Measurements from ENCODE around the gene TAPT1.
A peak's percentile ranks its signal among the peaks of the same experiment; 100 is the strongest.

TAPT1 gene

GRCh38 chr4:16268290-16268689 lies 42.0 kb upstream of the TAPT1 start:
- Mint-ChIP-seq H3K27ac (no peak overlapping the region), H3K4me3 (no peak overlapping the region), H3K4me1 (no peaks in the 10 kb centered on the region), H3K27me3 (ENCODE audit: low read depth) (no peaks in the 10 kb centered on the region), H3K36me3 (ENCODE audit: low read depth) (peaks cover 3% of the 10 kb centered on the region), H3K9me3 (no peaks in the 10 kb centered on the region)
- TF ChIP-seq CTCF (IDR thresholded peaks at IDR 0.05; ENCODE audit: unreplicated experiment in 3 of 3) = no peak

- H3K9me3 Mint-ChIP-seq = no peaks in the 10 kb centered on the region
- H3K4me1 Mint-ChIP-seq = no peaks in the 10 kb centered on the region
- H3K27me3 Mint-ChIP-seq (ENCODE audit: low read depth) = no peaks in the 10 kb centered on the region
- no peak for TF ChIP-seq CTCF (IDR thresholded peaks at IDR 0.05; ENCODE audit: unreplicated experiment in 3 of 3)
- H3K27ac Mint-ChIP-seq = no peak overlapping the region
- no peak overlapping the region for H3K4me3 Mint-ChIP-seq
- peaks cover 2% of the 10 kb centered on the region for H3K36me3 Mint-ChIP-seq (ENCODE audit: low read depth)
Measured at GRCh38 chr4:16267639-16268038, 41.4 kb upstream of the TAPT1 start.

GRCh38 chr4:16265820-16266219 lies 39.5 kb upstream of the TAPT1 start:
- H3K4me3 Mint-ChIP-seq = no peak overlapping the region
- H3K9me3 Mint-ChIP-seq = no peaks in the 10 kb centered on the region
- no peak overlapping the region for H3K27ac Mint-ChIP-seq
- H3K36me3 Mint-ChIP-seq (ENCODE audit: low read depth) = peaks cover 6% of the 10 kb centered on the region
- TF ChIP-seq CTCF (IDR thresholded peaks at IDR 0.05; ENCODE audit: unreplicated experiment in 3 of 3) = no peak
- H3K27me3 Mint-ChIP-seq (ENCODE audit: low read depth) = no peaks in the 10 kb centered on the region
- no peaks in the 10 kb centered on the region for H3K4me1 Mint-ChIP-seq

GRCh38 chr4:16264798-16265197 lies 38.5 kb upstream of the TAPT1 start:
- Mint-ChIP-seq H3K4me3 (no peak overlapping the region), H3K27me3 (ENCODE audit: low read depth) (no peaks in the 10 kb centered on the region), H3K27ac (no peak overlapping the region), H3K4me1 (no peaks in the 10 kb centered on the region), H3K36me3 (ENCODE audit: low read depth) (peaks cover 12% of the 10 kb centered on the region), H3K9me3 (no peaks in the 10 kb centered on the region)
- peak; percentile 52 to 63 (median 58) for TF ChIP-seq CTCF (IDR thresholded peaks at IDR 0.05; ENCODE audit: unreplicated experiment in 3 of 3)

GRCh38 chr4:16263056-16263455 lies 36.8 kb upstream of the TAPT1 start:
- no peak overlapping the region for H3K4me3 Mint-ChIP-seq
- no peak for TF ChIP-seq CTCF (IDR thresholded peaks at IDR 0.05; ENCODE audit: unreplicated experiment in 3 of 3)
- no peaks in the 10 kb centered on the region for H3K4me1 Mint-ChIP-seq

GRCh38 chr4:16262188-16262587 lies 35.9 kb upstream of the TAPT1 start:
- H3K27ac Mint-ChIP-seq = no peak overlapping the region
- H3K36me3 Mint-ChIP-seq (ENCODE audit: low read depth) = peaks cover 20% of the 10 kb centered on the region
- no peaks in the 10 kb centered on the region for H3K9me3 Mint-ChIP-seq
- no peak for TF ChIP-seq CTCF (IDR thresholded peaks at IDR 0.05; ENCODE audit: unreplicated experiment in 3 of 3)
- no peaks in the 10 kb centered on the region for H3K4me1 Mint-ChIP-seq
- H3K4me3 Mint-ChIP-seq = no peak overlapping the region
- no peaks in the 10 kb centered on the region for H3K27me3 Mint-ChIP-seq (ENCODE audit: low read depth)

More at GRCh38 chr4:16263056-16263455, 36.8 kb upstream of the TAPT1 start:
- peaks cover 12% of the 10 kb centered on the region for H3K36me3 Mint-ChIP-seq (ENCODE audit: low read depth)
- H3K27ac Mint-ChIP-seq = no peak overlapping the region
- no peaks in the 10 kb centered on the region for H3K9me3 Mint-ChIP-seq
- no peaks in the 10 kb centered on the region for H3K27me3 Mint-ChIP-seq (ENCODE audit: low read depth)

Data from nephron (organoid).